GM19397 (cell line): ENCODE data around the gene SEC61A1.

ENCODE experiments used
- ATAC-seq: cut with Tn5 transposase; IDR thresholded peaks from one replicate; pipeline ENCODE4 v1.9.1; 2021; ENCODE audit warnings: mild to moderate bottlenecking, moderate library complexity; ENCODE audit not compliant: unreplicated experiment

SEC61A1 gene

DNA sequence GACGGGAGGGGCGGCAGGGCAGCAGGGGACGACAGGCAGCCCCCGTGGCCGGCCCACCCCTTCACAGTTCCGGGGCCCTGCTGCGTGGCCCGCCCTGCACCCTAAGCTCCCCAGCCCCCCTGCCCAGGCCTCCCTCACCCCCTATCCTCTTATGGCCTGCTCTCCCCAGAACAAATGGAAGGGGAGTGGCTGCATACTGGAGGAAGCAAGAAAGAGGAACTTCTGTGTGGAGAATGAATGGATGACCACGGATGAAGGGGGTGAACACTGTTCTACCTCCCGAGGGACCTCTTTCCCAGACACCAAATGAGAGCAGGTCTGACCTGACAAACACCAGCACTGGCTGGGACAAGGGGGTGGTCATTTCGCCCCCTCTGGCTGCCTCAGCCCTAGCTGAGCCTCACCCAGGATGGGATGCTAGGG is 25.0 kb downstream of the SEC61A1 start:
- ATAC-seq = no peak

DNA sequence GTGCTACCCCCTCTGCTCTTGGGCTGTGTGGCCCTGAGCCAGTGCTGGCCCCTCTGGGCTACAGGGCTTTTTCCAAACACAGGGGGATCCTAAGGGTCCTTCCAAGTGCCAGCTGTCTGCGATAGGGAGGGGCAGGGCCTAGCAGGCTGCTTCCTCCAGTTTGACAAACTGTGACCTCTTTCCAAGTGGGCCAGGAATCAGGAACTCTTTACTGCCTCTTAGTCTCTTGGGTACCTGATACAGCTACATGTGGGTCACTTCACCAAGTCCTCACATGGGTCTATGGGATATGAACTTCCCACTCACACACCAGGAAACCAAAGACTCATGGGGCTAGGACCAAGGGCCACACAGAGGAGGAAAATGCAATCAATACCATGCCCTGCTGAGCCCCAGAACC is 25.4 kb downstream of the SEC61A1 start:
- ATAC-seq = no peak

DNA sequence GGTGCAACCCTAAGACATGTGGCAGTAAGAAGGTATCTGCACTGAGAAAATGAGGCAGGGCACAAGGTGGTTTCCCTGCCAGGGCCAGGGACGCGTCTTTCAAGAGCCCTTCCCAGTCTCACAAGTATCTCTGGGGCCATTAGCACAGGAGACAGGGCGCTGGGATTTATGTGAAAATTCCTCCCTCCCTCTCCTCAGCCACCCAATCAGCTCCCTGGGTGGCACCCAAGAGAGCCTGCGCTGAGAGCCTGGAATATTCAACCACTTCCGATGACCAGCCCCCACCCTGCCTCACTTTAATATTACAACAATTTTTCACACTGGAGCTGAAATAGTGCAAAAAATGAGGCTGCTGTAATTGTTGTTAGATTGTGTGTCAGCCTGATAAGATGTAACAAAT is 26.1 kb downstream of the SEC61A1 start:
- ATAC-seq = no peak

DNA sequence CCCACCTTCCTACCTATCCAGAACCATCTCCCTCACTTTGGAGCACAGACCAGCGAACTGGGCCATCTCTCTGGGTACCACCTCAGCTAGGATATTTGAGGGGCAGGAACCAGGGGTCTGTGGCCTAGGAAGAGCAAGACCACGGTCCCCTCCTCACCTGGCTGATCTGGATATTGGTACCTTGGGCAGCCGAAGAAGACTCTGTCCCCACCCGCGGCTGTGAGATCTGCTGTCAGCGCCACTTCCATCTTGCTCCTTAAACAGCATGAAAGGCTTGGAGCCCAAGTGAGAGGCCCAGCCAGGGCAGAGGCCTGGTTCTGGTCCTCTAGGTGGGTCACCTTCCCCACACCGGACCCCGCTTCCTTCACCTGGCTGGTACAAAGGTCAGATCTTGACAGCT is 26.6 kb downstream of the SEC61A1 start:
- no peak for ATAC-seq

DNA sequence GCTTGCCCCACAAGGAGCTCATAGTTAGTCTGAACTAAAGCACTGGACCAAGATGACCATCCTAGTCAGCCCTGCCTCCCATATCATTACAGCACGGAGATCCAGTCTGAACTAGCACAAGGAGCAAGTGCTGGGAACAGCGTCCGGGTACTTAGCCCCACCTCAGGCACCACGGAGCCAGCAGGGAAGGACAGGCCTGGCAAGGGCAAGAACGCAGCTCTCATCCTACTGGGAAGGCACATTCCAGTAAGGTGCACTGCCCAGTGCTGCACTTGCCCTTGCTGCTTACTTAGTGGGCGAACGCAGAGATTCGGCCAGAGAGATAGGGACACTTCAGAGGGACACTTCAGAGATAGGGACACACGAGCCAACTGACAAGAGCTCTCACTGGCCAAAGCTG is 27.6 kb downstream of the SEC61A1 start:
- no peak for ATAC-seq

DNA sequence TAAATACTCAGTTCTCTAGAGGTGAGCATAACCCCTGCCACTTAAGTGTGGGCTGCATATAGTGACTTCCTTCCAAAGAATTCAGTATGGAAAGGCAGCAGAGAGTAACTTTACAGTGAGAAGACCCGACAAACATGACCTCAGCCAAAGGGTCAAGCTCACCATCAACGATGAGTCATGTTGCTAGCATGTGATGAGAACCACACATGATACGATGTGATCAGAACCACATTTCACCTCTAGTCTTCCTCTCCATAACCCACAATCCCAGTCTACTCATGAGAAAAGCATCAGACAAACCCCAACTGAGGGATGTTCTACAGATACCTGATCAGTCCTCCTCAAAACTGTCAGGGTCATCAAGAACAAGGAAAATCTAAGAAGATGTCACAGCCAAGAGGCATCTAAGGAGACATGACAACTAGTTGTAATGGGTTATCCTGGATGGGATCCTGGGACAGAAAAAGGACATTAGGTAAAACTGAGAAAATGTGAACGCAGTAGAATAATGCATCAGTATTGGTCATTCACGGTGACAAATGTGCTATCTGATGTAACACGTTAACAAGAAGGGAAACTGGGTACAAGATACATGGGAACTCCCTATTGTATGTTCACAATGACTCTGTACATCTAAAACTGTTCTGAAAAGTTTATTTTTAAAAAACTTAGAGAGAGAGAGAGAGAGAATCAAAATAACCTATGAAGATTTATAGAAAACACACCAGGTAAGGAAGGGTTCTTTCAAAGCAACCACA is 28.3 kb downstream of the SEC61A1 start:
- ATAC-seq = no peak

DNA sequence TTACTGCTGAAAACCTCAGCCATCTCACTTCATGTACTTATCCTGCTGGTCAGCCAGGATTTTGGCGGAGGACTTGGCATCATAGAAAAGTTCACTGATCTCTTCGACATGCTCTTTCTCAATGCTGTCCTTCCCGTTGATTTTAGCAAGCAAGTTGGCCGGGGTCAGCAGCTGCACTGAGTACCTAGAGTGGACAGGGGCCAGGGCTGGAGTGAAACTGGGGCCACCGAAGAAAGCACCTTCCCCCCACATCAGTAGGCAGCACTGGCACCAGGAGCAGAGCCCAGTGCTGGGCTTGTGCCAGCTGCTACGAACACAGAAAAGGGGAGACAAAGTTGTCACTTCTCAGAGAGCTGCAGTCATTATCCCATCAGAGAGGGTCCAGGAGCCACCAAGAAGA is 29.0 kb downstream of the SEC61A1 start:
- no peak for ATAC-seq

DNA sequence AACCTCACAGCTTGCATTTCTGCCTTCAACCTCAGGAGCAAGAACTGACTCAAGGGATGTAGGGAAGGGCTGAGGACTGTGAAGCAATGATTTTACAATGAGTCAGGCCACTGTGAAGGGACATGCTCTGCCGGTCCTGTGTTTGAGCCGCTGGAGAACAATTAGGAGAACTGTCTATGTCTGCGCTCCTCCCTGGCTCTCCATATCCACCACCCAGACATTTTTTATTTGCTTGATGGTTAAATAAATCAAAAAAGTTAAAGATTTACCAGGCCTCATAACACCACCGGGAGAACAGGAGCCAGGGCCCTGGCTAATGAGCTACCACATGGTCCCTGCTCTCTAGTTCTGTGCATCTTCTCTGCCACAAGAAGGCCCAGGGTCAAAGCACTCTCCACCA is 29.6 kb downstream of the SEC61A1 start:
- no peak for ATAC-seq

DNA sequence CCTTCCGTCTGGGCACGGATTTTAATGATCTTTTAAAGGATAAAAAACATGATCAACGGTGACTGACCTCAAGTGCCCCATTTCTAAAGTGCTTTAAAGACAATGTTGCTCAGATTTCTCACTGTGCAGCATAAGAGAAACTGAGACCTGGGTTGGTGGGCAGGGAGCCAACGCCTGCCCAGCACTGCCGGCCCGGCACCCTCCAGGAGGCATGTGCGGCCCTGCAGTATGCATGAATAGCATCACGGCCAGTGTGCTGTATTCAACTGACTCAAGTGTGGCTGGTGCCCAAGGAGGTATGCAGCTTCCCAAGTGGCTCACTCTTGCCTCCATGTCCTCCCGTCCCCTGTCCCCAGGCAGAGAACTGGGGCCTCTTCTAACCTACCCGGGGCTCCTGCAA is 30.3 kb downstream of the SEC61A1 start:
- no peak for ATAC-seq

DNA sequence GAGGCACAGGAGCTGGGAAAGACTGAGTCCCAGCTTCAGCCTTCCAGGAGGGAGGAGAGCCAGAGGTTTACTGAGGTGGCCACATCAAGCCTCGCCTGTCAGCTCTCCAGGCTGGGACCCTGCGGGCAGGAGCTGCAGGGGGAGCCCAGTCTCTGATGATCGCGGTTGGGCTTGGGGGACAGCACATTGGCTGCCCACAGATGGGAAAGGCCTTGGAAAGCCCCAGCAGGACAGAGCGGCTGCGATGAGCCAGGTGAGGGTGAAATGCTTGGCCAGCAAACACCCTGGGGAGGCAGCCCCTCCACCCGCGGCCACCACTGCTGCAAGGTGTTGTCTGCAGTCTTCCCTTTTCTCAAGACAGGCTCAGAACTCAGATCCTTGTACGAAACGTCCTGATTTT is 31.2 kb downstream of the SEC61A1 start:
- no peak for ATAC-seq

DNA sequence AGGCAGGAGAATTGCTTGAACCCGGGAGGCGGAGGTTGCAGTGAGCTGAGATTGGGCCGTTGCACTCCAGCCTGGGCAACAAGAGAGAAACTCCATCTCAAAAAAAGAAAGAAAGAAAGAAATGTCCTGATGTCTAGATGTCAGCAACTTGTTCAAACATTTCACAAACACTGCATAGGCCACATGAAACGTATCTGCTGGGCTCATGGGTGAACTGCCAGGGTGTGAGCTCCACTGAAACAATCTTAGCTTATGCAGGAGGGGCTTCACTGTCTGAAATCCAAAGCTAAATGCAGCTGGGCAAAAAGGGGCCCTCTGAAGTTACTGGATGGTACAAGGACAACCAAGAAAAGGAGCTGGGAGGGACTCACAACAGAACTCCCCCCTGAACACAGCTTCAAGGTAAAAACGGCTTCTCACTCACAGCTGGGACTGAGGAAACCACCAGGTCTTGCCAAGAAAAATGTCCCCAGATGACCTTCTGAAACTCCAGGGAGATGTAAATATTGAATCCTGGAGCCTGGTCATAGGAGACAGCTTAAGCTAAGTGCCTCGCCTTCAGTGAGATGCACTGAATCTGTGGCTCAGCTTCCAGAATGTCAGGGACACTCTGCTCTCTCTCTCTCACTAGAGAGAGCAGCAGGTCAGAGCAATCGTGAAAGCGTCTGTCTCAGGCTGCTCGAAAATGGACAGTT is 31.9 kb downstream of the SEC61A1 start:
- ATAC-seq = no peak

DNA sequence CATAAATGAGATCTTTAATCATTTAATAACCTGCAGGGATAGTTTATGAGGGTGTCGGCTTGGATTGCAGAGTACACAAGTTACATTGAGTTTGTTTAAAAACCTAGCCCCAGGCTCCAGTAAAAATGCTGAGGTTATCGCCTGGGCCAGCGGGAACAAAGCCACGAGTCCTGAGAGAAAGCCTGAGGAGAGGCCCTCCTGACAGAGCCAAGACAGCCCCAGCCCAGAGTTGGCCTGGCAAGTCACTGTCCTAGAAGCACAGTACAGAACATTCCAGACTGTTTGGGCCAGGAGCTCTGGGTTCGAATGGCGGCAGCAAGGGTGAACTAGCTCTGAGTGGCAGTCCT is 32.4 kb downstream of the SEC61A1 start:
- no peak for ATAC-seq

DNA sequence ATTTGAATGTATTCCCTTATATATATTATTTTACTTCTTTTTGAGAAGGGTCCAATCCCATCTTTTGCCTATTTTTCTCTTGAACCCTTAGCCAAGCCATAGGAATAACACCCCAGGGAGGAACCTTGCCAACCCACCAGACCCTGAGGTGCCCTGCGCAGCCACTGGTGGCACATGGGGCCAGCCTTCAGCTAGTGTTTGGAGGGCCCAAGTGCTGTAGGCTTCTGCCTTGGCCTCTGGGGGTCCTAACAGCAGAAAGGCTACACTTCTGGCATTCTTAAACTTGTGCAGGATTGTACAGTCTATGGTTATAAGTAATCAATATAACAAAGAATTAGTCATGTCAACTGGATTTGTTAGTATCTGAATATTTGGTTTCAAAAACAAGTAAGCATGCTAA is 36.9 kb downstream of the SEC61A1 start:
- ATAC-seq = no peak

DNA sequence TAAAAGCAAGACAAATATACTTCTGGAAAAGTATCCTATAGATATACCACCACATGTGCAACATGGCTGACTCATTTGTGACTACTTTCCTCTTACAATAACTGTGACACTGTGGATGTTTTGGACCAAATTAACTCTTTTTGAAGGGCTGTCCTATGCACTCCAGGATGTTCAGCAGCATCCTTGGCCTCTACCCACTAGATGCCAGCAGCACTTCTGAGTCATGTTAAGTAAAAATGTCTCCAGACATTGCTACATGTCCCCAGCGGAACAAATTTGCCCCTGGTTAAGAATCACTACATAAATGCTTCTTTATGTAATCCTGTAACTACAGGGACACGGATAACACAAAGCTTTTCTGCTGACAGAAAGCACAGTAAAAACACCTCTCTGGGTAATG is 39.3 kb downstream of the SEC61A1 start:
- no peak for ATAC-seq

DNA sequence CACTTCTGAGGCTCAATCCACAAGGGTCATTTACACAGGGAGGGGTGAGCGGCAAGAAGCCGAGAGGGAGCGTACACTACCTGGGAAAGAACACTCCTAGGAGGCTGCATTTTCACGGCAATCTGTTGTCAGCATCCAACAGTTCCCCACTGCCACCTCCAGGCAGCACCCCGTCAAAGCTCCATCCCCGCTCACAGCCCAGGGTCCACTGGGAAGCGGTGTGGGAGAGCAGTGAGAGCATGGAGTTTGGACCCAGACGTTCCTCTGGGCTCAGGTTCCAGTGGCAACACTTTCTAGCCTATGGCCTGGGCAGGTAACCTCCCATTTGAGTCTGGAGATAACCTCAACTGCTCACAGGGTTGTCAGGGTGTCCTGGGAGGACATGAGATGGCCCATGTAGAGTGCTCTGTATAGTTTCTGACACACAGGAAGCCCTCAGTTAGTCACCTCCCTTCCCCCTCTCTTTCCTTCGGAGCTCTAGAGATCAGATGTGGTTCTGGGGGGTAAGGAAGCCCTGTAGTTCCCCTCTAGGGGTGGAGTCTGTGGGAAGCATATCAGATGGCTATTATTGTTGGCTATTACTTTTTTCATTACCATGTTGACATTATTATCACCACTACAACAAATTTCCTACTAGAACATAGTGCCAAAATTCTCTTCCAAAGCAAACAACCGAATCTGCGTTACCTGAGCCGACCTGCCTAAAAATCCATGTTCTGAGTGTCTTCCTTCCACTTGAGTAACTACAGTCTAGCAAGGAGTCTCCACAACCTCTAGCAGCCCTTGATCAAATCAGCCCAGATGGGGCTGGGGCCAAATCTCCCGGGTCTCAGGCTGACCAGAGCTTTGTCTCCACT is 42.3 kb downstream of the SEC61A1 start:
- ATAC-seq = no peak

DNA sequence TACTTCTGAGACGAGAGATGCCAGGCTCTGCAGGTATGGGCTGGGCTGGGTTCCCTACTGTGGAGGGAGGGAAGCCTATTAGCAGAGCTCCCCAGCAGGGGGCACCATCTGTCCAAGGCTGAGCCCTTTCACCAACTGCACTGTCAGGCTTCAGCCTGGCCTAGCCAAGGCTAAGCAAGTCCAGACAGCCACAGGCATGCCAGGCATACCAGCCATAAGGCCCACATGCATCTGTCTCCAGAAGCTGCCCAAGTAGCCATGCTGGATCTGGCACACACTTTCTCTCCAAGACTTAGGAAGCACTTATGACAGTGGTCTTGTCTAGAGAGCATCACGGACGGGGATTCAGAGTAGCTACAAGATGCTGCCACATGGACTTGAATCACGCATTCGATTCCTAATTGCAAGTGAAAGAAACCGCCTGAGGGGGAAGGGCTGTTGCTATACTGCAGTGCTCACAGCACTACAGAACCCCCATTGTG is 43.0 kb downstream of the SEC61A1 start:
- ATAC-seq = no peak

DNA sequence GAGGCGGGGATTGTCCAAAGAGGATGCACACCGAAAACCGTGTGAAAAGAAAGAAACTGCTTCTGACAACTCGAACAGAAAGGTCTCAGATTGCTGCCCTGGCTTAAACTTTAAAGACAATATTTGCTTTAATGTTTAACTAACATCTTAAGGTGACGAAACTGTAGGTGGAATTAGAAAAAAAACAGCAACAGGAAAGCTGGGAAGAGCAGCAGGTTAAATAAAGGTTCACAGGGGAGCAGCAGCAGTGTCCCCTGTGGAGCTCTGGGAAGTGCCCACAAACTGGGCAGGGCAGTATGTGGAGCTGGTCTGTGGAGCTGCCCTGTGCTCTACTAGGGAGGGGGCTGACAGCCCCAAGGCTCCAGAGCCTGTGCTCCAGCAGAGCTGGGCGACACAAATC is 46.0 kb downstream of the SEC61A1 start:
- no peak for ATAC-seq

DNA sequence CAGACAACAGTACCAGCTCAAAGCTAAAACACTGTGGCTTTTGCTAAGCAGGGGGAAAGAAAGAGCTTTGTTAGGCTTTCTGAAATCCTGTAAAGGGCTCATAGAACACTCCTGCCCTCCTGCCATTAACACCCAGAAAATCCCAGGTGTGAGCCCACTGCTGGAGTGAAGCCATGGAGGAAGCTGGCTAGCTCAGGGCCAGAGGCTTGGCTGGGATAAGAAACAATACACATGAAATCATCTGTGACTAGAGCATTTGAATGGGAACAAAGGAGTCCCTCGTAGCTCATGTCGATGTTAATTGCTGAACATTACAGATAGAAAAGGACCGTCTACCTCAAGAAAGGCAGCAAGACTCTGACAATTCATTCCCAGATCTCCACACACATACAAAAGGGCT is 47.9 kb downstream of the SEC61A1 start:
- no peak for ATAC-seq

DNA sequence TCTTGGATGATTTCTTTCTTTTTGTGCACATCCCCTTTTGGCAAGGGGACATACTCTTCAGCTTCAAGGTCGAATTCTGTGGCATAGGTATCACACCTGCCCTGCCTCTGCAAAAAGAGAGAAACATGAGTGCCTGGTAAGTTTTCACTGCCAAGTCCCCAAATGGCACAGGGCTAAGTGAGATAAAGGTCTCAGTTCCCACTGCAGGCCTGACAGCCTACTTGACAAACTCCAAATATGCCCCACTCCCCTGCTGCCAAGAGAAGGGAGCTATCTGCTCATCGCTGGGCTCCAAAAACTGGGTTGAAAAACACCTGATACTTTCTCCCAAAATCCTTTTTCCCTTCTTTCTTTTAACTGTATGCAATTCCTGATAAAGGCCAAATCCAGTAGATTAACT is 48.4 kb downstream of the SEC61A1 start:
- no peak for ATAC-seq

DNA sequence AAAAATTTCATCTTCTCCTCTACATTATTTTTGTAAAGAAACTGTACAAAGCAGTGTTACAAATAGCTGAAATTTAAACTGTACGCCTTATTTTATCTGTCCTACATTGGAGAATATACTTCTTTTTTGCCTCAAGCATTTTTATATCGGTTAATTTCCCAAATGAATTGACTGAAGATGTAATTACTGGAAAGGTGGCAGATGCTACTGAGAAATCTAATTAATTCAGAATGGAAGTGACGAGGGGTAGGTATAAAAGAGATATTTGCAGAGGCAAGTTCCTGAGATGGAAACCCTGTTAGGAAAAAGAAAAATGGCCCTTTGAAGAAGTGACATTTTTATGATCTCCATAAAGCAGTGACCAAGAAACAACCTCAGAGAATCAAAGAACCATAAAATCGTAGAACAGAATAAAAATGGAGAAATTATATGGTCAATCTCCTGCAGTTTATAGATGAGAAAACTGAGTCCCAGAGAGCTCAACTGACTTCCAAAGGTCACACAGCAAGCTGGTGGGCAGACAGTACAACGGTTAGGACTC is 51.0 kb downstream of the SEC61A1 start:
- no peak for ATAC-seq

DNA sequence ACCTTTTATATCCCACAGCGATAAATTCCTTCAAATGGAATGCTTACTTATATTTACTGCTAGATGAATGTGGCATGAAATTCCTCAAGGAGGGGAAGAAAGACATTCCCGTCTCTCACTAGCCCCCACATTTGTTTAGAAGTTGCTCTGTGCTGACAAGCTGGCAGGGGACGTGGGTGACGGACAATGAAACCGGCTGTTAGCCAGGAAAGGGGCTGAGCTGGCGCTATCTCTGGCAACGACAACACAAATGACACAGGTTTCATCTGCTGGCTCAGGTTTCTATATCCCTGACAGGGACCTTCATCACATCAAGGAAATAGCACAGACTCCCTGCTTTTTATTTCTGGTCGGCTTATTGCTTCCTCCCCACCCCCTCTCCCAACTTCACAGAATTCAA is 55.6 kb downstream of the SEC61A1 start:
- ATAC-seq = no peak
